ENCODE measurements around the gene KIF2A. TPM values are rescaled to one million over a fixed set of nuclear protein-coding genes. Genes with fewer than 3 reads are reported as not detected.

KIF2A gene
- total and polyA plus RNA-seq, 2 donors (not counting 3 experiments of a cell fraction or from before 2014, with no cell fraction given), result 17.1 to 65.1 TPM

DNA sequence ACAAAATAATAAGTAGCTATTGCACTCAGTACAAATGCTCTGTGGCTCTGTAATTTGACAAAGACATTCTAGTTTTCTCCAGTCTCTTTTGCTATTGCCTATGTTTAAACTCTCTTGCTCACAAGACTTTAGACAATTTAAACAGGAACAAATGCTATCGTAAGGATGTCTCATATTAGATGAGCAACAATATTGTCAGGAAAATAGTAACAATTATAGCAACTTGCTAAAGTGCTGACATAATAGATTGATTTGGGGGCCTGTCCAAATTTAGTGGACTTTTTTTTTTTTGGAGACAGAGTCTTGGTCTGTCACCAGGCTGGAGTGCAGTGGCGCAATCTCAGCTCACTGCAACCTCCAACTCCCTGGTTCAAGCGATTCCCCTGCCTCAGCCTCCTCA is 11.8 kb downstream of the KIF2A start:
- TF ChIP-seq MYC (IDR thresholded peaks at IDR 0.05; ENCODE audit: low read depth, low read length) (no peak), CTCF (IDR thresholded peaks at IDR 0.05; ENCODE audit: extremely low read depth in 1 of 2, insufficient read depth in 1 of 2, low read depth in 1 of 2, low read length in 2 of 2) (no peak), GATA2 (IDR thresholded peaks at IDR 0.05; ENCODE audit: insufficient read depth, insufficient read length, low read depth, low read length) (no peak), POLR2A (IDR thresholded peaks at IDR 0.05; ENCODE audit: low read depth, low read length) (no peak), FOS (IDR thresholded peaks at IDR 0.05; ENCODE audit: borderline replicate concordance, insufficient read depth, low read length) (no peak), EZH2 (IDR thresholded peaks at IDR 0.05; ENCODE audit: borderline replicate concordance, low read depth, low read length, severe bottlenecking) (no peak), POLR2AphosphoS5 (IDR thresholded peaks at IDR 0.05; ENCODE audit: insufficient read depth, low read depth, low read length) (no peak), JUN (IDR thresholded peaks at IDR 0.05; ENCODE audit: borderline replicate concordance, insufficient read depth, insufficient read length, low read depth) (no peak)
- TF ChIP-seq, protein P1, sequence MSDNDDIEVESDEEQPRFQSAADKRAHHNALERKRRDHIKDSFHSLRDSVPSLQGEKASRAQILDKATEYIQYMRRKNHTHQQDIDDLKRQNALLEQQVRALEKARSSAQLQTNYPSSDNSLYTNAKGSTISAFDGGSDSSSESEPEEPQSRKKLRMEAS (IDR thresholded peaks at IDR 0.05; ENCODE audit: insufficient read depth, insufficient read length), result no peak
- no peak overlapping the region for H3K9ac ChIP-seq (replicated peaks; ENCODE audit: extremely low read depth, insufficient read depth, low read length)
- DNase-seq (ENCODE audit: low read depth, low spot score), result no peak
- peaks cover 23% of the 10 kb centered on the region for H4K20me1 ChIP-seq (replicated peaks; ENCODE audit: control insufficient read depth, extremely low read depth, insufficient read depth, low read length)
- H3K4me1 ChIP-seq (ENCODE audit: control insufficient read depth, extremely low read depth, insufficient read depth, low read length), result no peaks in the 10 kb centered on the region
- H3K9me1 ChIP-seq (replicated peaks; ENCODE audit: control insufficient read depth, extremely low read depth, insufficient read depth, low read length), result no peaks in the 10 kb centered on the region
- H3K27me3 ChIP-seq (ENCODE audit: control insufficient read depth in 2 of 2, insufficient read depth in 2 of 2, low read length in 2 of 2), result no peaks in the 10 kb centered on the region
- ChIA-PET POLR2A (no interaction called here), CTCF (no interaction called here)
- FAIRE-seq, result no peak
- dilution Hi-C loops (cut with MboI; ENCODE audit: extremely low pct_ligation_motif_present, low sequenced_read_pairs) (no loop called here), intact Hi-C loops (cut with micrococcal nuclease) (no loop called here)
- H3K79me2 ChIP-seq (ENCODE audit: control insufficient read depth, insufficient read depth, low read length), result peaks cover 95% of the 10 kb centered on the region
- H3K36me3 ChIP-seq (ENCODE audit: control insufficient read depth in 2 of 2, extremely low read depth in 1 of 2, insufficient read depth in 2 of 2, low read length in 2 of 2), result no peaks in the 10 kb centered on the region
- no peak overlapping the region for H2AFZ ChIP-seq (ENCODE audit: low read depth, low read length)
- no peak overlapping the region for H3K27ac ChIP-seq (ENCODE audit: insufficient read depth, low read depth, low read length)
- no peak overlapping the region for H3K4me2 ChIP-seq (ENCODE audit: insufficient read depth, low read length)
- H3K9me3 ChIP-seq (replicated peaks; ENCODE audit: control insufficient read depth, insufficient read depth, low read length), result no peaks in the 10 kb centered on the region
- no peak overlapping the region for H3K4me3 ChIP-seq (replicated peaks in 1 of 3; ENCODE audit: insufficient read depth in 1 of 3, low read depth in 1 of 3, low read length in 3 of 3)
- BruUV-seq (replicated peaks), result no TSS peak

Data from endothelial cell of umbilical vein (primary cell).